ENCODE measurements around the gene SHC3. TPM values are rescaled to one million over a fixed set of nuclear protein-coding genes. Genes with fewer than 3 reads are reported as not detected.

Gene SHC3
- total and polyA plus RNA-seq, 9 of the 15 experiments (the other 6 are each of a cell fraction or from before 2014, with no cell fraction given), result not detected

DNA sequence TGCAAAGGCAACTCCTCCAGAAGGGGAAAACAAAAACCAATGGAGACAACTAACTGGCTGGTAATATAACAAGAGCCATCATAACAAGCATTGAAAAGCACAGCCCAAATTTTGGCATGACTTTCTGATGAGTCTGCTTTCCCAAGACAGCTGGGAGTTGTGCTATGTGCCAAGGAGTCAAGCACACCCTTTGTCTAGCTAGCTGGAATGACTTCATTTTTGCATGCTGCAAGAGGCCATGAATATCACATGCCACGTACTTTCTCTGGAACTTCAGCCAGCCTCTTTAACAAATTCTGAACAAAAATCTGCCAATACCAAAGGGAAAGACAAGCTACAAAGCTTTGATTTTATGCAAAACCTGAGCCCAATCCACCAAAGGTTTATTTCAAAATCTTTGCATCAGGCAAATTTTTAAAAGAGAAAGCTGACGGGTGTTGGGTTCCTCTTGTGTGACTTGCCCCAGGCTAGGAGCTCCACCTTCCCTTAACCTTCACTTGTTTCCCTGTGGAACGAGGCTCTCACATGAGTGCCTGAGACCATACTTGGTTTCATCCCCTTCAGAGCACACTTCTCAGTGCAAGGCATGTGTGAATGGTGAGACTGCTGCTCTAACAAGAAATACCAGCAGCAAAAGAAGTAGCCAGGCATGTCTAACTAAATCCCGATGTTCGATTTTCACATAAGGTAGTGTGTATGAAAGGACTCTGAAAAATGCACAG, 140.1 kb downstream of the SHC3 start (continued):
- TF ChIP-seq BRF1 (IDR thresholded peaks at IDR 0.05; ENCODE audit: borderline replicate concordance, extremely low read depth, insufficient read length), result no peak
- TF ChIP-seq MTA1 (IDR thresholded peaks at IDR 0.05; ENCODE audit: borderline replicate concordance), result no peak
- TF ChIP-seq, protein P1, sequence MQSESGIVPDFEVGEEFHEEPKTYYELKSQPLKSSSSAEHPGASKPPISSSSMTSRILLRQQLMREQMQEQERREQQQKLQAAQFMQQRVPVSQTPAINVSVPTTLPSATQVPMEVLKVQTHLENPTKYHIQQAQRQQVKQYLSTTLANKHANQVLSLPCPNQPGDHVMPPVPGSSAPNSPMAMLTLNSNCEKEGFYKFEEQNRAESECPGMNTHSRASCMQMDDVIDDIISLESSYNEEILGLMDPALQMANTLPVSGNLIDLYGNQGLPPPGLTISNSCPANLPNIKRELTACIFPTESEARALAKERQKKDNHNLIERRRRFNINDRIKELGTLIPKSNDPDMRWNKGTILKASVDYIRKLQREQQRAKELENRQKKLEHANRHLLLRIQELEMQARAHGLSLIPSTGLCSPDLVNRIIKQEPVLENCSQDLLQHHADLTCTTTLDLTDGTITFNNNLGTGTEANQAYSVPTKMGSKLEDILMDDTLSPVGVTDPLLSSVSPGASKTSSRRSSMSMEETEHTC (IDR thresholded peaks at IDR 0.05), result no peak
- no peak for TF ChIP-seq KDM5B (IDR thresholded peaks at IDR 0.05; ENCODE audit: insufficient replicate concordance, low read depth, low read length)
- TF ChIP-seq NR4A1 (CRISPR knock-in tag; IDR thresholded peaks at IDR 0.05), result no peak
- no peak for TF ChIP-seq NR4A1 (tag; IDR thresholded peaks at IDR 0.05)
- no peak for TF ChIP-seq SMARCA4 (IDR thresholded peaks at IDR 0.05)
- no peak for TF ChIP-seq HCFC1 (IDR thresholded peaks at IDR 0.05; ENCODE audit: low read depth, low read length)
- TF ChIP-seq ASH1L (IDR thresholded peaks at IDR 0.05; ENCODE audit: borderline replicate concordance, low read depth, partially characterized antibody), result no peak

DNA sequence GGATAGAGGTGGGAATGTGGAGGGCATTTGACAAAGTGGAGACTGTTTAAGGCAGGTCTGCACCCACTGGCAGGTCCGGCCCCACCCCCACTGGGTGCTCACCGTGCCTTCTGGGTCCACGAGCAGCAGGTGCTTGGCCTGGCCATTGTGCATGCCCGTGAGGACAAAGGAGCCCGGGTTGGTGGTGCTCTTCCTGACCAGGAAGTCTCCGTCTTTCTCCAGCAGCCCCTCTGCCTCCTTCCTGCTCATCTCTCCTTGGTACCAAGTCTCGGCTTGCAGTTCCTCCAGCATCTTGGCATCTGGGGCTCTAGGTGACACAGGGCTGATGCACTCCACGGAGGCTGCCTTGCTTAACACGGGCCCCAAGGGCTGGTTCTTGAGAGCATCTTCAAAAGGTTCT, 140.7 kb downstream of the SHC3 start:
- ChIA-PET POLR2A (no interaction called here), CTCF (ENCODE audit: low intra/inter-chr PET ratio) (no interaction called here)
- no peak for DNase-seq (ENCODE audit: extremely low read depth in 1 of 4, low spot score in 3 of 4)
- 1% methylated on average over 6 of the region's 9 CpGs for WGBS (ENCODE audit: insufficient coverage, low coverage, missing lambda C conversion rate)
- ATAC-seq, result no peak
- Histone ChIP-seq H3K9ac (ENCODE audit: insufficient read depth in 1 of 2, low read depth in 2 of 2, low read length in 2 of 2) (no peak overlapping the region), H3K27me3 (ENCODE audit: control insufficient read depth in 2 of 2, insufficient read depth in 2 of 2, low read length in 2 of 2) (peaks cover 0 to 10% of the 10 kb centered on the region in 2 experiments; a peak in 2 of 5 replicates), H3K27ac (ENCODE audit: extremely low read depth, low read depth, low read length) (no peak overlapping the region), H3K9me1 (ENCODE audit: control insufficient read depth, insufficient read depth, low read length) (no peaks in the 10 kb centered on the region), H4K20me1 (replicated peaks; ENCODE audit: control insufficient read depth, insufficient read depth, low read length) (no peaks in the 10 kb centered on the region), H3K36me3 (ENCODE audit: control insufficient read depth, insufficient read depth, low read length) (no peaks in the 10 kb centered on the region), H3K4me2 (ENCODE audit: insufficient read depth, low read length) (no peak overlapping the region), H3K9me3 (replicated peaks; ENCODE audit: control insufficient read depth, insufficient read depth, low read depth, low read length) (no peaks in the 10 kb centered on the region), H3K4me3 (no peak overlapping the region), H3K4me1 (replicated peaks in 1 of 2; ENCODE audit: control insufficient read depth in 2 of 2, insufficient read depth in 2 of 2, low read length in 2 of 2) (no peaks in the 10 kb centered on the region), H3K79me2 (ENCODE audit: control insufficient read depth, insufficient read depth, low read length) (no peaks in the 10 kb centered on the region), H2AFZ (ENCODE audit: low read depth, low read length) (no peak overlapping the region)
- no peak for FAIRE-seq
- BruUV-seq (replicated peaks), result no TSS peak
- intact Hi-C loops (cut with micrococcal nuclease), result no loop called here
- in situ Hi-C loops (cut with MboI), result no loop called here
- no peak for TF ChIP-seq ZNF79 (CRISPR knock-in tag; IDR thresholded peaks at IDR 0.05; ENCODE audit: low read depth)
- TF ChIP-seq CHD4 (IDR thresholded peaks at IDR 0.05; ENCODE audit: insufficient read depth, insufficient replicate concordance, low read depth, low read length, poor library complexity, severe bottlenecking), result no peak
- no peak for TF ChIP-seq KHSRP (IDR thresholded peaks at IDR 0.05)
- TF ChIP-seq RBM39 (optimal IDR thresholded peaks at IDR 0.05; ENCODE audit: low read depth, low read length), result no peak
- TF ChIP-seq, protein P2, sequence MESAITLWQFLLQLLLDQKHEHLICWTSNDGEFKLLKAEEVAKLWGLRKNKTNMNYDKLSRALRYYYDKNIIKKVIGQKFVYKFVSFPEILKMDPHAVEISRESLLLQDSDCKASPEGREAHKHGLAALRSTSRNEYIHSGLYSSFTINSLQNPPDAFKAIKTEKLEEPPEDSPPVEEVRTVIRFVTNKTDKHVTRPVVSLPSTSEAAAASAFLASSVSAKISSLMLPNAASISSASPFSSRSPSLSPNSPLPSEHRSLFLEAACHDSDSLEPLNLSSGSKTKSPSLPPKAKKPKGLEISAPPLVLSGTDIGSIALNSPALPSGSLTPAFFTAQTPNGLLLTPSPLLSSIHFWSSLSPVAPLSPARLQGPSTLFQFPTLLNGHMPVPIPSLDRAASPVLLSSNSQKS (CRISPR knock-in tag; IDR thresholded peaks at IDR 0.05), result no peak
- no peak for TF ChIP-seq ZNF586 (CRISPR knock-in tag; conservative IDR thresholded peaks at IDR 0.05)
- TF ChIP-seq ZZZ3 (IDR thresholded peaks at IDR 0.05), result no peak
- TF ChIP-seq ZNF695 (CRISPR knock-in tag; IDR thresholded peaks at IDR 0.05), result no peak
- no peak for TF ChIP-seq ZNF347 (CRISPR knock-in tag; IDR thresholded peaks at IDR 0.05; ENCODE audit: low read depth)
- TF ChIP-seq SNIP1 (IDR thresholded peaks at IDR 0.05; ENCODE audit: low read depth), result no peak
- TF ChIP-seq HNRNPH1 (optimal IDR thresholded peaks at IDR 0.05; ENCODE audit: low read depth, low read length), result no peak
- TF ChIP-seq BDP1 (IDR thresholded peaks at IDR 0.05; ENCODE audit: insufficient read depth, insufficient read length), result no peak
- TF ChIP-seq ZNF316 (IDR thresholded peaks at IDR 0.05), result no peak
- no peak for TF ChIP-seq ASH1L (IDR thresholded peaks at IDR 0.05; ENCODE audit: borderline replicate concordance, low read depth, partially characterized antibody)
